IMR-90 (cell line): ENCODE results near the gene PPP1R8. TPM values are rescaled to one million over a fixed set of nuclear protein-coding genes. Genes with fewer than 3 reads are reported as not detected.

ENCODE experiments used
- ATAC-seq: fragments of 200-7000 bp; cut with Tn5 transposase; 2 replicates; pipeline ENCODE4 v1.9.1; 2020; ENCODE audit warnings: low read depth, mild to moderate bottlenecking, moderate library complexity
- BruUV-seq: library from RNA; stranded (reverse); fragments of 400-500 nt; replicated peaks from 2 replicates; lab custom pipeline; 2021; lab: Mats Ljungman, UMichigan
- CTCF ChIA-PET: fragments of 300-600 bp; formaldehyde crosslinking; extraction: SDS; loops from one replicate; lab custom pipeline; 2021; ENCODE audit warnings: antibody characterized with exemption; lab: Yijun Ruan, JAX
- POLR2A ChIA-PET: fragments of 300-600 bp; sonication (Branson Sonifier 250); formaldehyde crosslinking; loops from one replicate; lab custom pipeline; 2022; ENCODE audit warnings: antibody characterized with exemption; ENCODE audit not compliant: unreplicated experiment; lab: Charles Lee
- DNase-seq: peaks from one replicate; pipeline ENCODE4 v3.0.0; 2013
- H2AFZ ChIP-seq: replicated peaks from 2 replicates; pipeline ENCODE3; 2013; ENCODE audit warnings: low read length, mild to moderate bottlenecking; ENCODE audit not compliant: poor library complexity
- H2AK5ac ChIP-seq: 2 replicates; pipeline ENCODE4 v1.6.1; 2013; ENCODE audit warnings: low read depth, low read length, inconsistent platforms
- H2AK9ac ChIP-seq: replicated peaks from 2 replicates; pipeline ENCODE3; 2013; ENCODE audit warnings: mild to moderate bottlenecking, low read depth, low read length, moderate library complexity; ENCODE audit not compliant: poor library complexity
- H2BK120ac ChIP-seq: 2 replicates; pipeline ENCODE4 v1.6.1; 2013; ENCODE audit warnings: low read depth, low read length, inconsistent platforms
- H2BK15ac ChIP-seq: 3 replicates; pipeline ENCODE4 v1.6.1; 2013; ENCODE audit warnings: low read depth, low read length, inconsistent platforms
- H2BK20ac ChIP-seq: 2 replicates; pipeline ENCODE4 v1.6.1; 2013; ENCODE audit warnings: low read depth, mild to moderate bottlenecking, inconsistent platforms, low read length, moderate library complexity
- H2BK5ac ChIP-seq: 2 replicates; pipeline ENCODE4 v1.6.1; 2013; ENCODE audit warnings: mild to moderate bottlenecking, low read depth, low read length, inconsistent platforms; ENCODE audit not compliant: poor library complexity, severe bottlenecking
- H3K14ac ChIP-seq: replicated peaks from 2 replicates; pipeline ENCODE4 v1.6.1; 2013; ENCODE audit warnings: low read depth, low read length, inconsistent platforms
- H3K18ac ChIP-seq: 2 replicates; pipeline ENCODE4 v1.6.1; 2013; ENCODE audit warnings: low read depth, low read length, control low read depth
- H3K23ac ChIP-seq: 2 replicates; pipeline ENCODE4 v1.6.1; 2013; ENCODE audit warnings: low read depth, low read length, inconsistent platforms
- H3K27ac ChIP-seq: 2 replicates; pipeline ENCODE4 v1.5.1; 2013; ENCODE audit warnings: mild to moderate bottlenecking, control low read depth, low read length; ENCODE audit not compliant: insufficient read depth
- H3K27me3 ChIP-seq: 2 replicates; pipeline ENCODE4 v1.6.1; 2013; ENCODE audit warnings: low read length; ENCODE audit not compliant: control insufficient read depth, insufficient read depth
- H3K36me3 ChIP-seq: 2 replicates; pipeline ENCODE4 v1.6.1; 2013; ENCODE audit warnings: low read length, mixed read lengths; ENCODE audit not compliant: control insufficient read depth, insufficient read depth
- H3K4ac ChIP-seq: 2 replicates; pipeline ENCODE4 v1.6.1; 2013; ENCODE audit warnings: low read depth, low read length, inconsistent platforms
- H3K4me1 ChIP-seq: 2 replicates; pipeline ENCODE4 v1.6.1; 2013; ENCODE audit warnings: low read length, mixed read lengths; ENCODE audit not compliant: control insufficient read depth, insufficient read depth
- H3K4me2 ChIP-seq: 2 replicates; pipeline ENCODE4 v1.6.1; 2013; ENCODE audit warnings: low read depth, mild to moderate bottlenecking, control low read depth, low read length, moderate library complexity
- H3K4me3 ChIP-seq: 2 replicates; pipeline ENCODE4 v1.5.1; 2013; ENCODE audit warnings: low read depth, mild to moderate bottlenecking, control low read depth, low read length, moderate library complexity; ENCODE audit not compliant: insufficient read depth
- H3K56ac ChIP-seq: 2 replicates; pipeline ENCODE4 v1.6.1; 2013; ENCODE audit warnings: low read length, inconsistent platforms; ENCODE audit not compliant: insufficient read depth; ENCODE audit errors: extremely low read depth
- H3K79me1 ChIP-seq, 2 experiments: 2 replicates each; pipeline ENCODE4 v1.6.1; 2013; ENCODE audit warnings: low read length in 2 of 2, inconsistent platforms in 1 of 2, low read depth in 1 of 2
- H3K9ac ChIP-seq: 2 replicates; pipeline ENCODE4 v1.6.1; 2013; ENCODE audit warnings: low read depth, low read length, control low read depth
- H3K9me1 ChIP-seq: 2 replicates; pipeline ENCODE4 v1.6.1; 2013; ENCODE audit warnings: low read length, inconsistent platforms; ENCODE audit not compliant: insufficient read depth
- H3K9me3 ChIP-seq: 2 replicates; pipeline ENCODE4 v1.6.1; 2013; ENCODE audit warnings: low read length; ENCODE audit not compliant: control insufficient read depth, insufficient read depth
- H4K20me1 ChIP-seq: 2 replicates; pipeline ENCODE4 v1.6.1; 2013; ENCODE audit warnings: low read length, inconsistent platforms; ENCODE audit not compliant: insufficient read depth
- H4K5ac ChIP-seq: 2 replicates; pipeline ENCODE4 v1.6.1; 2013; ENCODE audit warnings: mild to moderate bottlenecking, low read depth, low read length, control low read depth
- H4K8ac ChIP-seq, 2 experiments: 2 replicates each; pipeline ENCODE4 v1.6.1; 2013; ENCODE audit warnings: low read depth in 2 of 2, low read length in 2 of 2, control low read depth in 1 of 2, inconsistent platforms in 1 of 2
- H4K91ac ChIP-seq: 2 replicates; pipeline ENCODE4 v1.6.1; 2013; ENCODE audit warnings: low read depth, low read length, inconsistent platforms; ENCODE audit not compliant: insufficient read depth
- CTCF ChIP-seq: conservative IDR thresholded peaks from 2 replicates; pipeline ENCODE4 v1.5.1; 2012; ENCODE audit warnings: mild to moderate bottlenecking, low read depth, low read length, improper control_type of control experiment
- FOS ChIP-seq: fragments of 150-350 bp; IDR thresholded peaks from 2 replicates; pipeline ENCODE4 v1.6.1; 2016; ENCODE audit warnings: low read depth, low read length
- MAFK ChIP-seq: IDR thresholded peaks from 2 replicates; pipeline ENCODE4 v1.6.1; 2012; ENCODE audit warnings: low read depth, low read length, improper control_type of control experiment
- MAZ ChIP-seq: IDR thresholded peaks from 2 replicates; pipeline ENCODE4 v1.6.1; 2012; ENCODE audit warnings: low read depth, mild to moderate bottlenecking, low read length, improper control_type of control experiment, moderate library complexity, borderline replicate concordance
- NFE2L2 ChIP-seq: fragments of 150-350 bp; IDR thresholded peaks from 2 replicates; pipeline ENCODE4 v1.6.1; 2016; ENCODE audit warnings: low read depth, mild to moderate bottlenecking, low read length
- RAD21 ChIP-seq: IDR thresholded peaks from 2 replicates; pipeline ENCODE4 v1.6.1; 2012; ENCODE audit warnings: low read length, improper control_type of control experiment
- RCOR1 ChIP-seq: IDR thresholded peaks from 2 replicates; pipeline ENCODE4 v1.6.1; 2012; ENCODE audit warnings: mild to moderate bottlenecking, low read length, improper control_type of control experiment; ENCODE audit not compliant: insufficient replicate concordance
- RFX5 ChIP-seq: IDR thresholded peaks from 2 replicates; pipeline ENCODE4 v1.8.0; 2012; ENCODE audit warnings: low read depth, mild to moderate bottlenecking, low read length, moderate library complexity
- SMC3 ChIP-seq: fragments of 150-350 bp; IDR thresholded peaks from 2 replicates; pipeline ENCODE4 v1.6.1; 2016; ENCODE audit warnings: low read depth, mild to moderate bottlenecking, antibody characterized with exemption, low read length, moderate library complexity
- WGBS, 2 experiments: methylation state at CpG; one replicate each; pipeline versions ENCODE4 v1.1.5 to v1.1.7; 2013; ENCODE audit warnings: missing lambda C conversion rate in 2 of 2; ENCODE audit not compliant: insufficient read length in 1 of 2; ENCODE audit errors: extremely low coverage in 2 of 2; 5-methylcytosine and 5-hydroxymethylcytosine counted together
- dilution Hi-C: fragments of 300-500 bp; cut with HindIII; formaldehyde crosslinking; loops from one replicate; pipeline ENCODE4 v1.14.3; 2018; ENCODE audit warnings: low sequenced_read_pairs; ENCODE audit not compliant: unreplicated experiment
- in situ Hi-C: fragments of 300-500 bp; cut with MboI; formaldehyde crosslinking; loops from 3 replicates; pipeline ENCODE4 v1.14.3; 2019; ENCODE audit warnings: low sequenced_read_pairs, inconsistent platforms, mixed read lengths
- intact Hi-C: fragments of 100-400 bp; cut with micrococcal nuclease; formaldehyde crosslinking; loops from 2 replicates; pipeline ENCODE4 v1.10.0; 2022
- polyA plus RNA-seq, 3 experiments: library from polyadenylated mRNA; depleted of rRNA; stranded (reverse); fragments of >200 nt; gene quantifications; 2 replicates each; pipeline ENCODE4 v1.2.3, GENCODE V29; 2012; ENCODE audit warnings: low replicate concordance in 1 of 3
- total RNA-seq: library from RNA; depleted of rRNA; stranded (reverse); fragments of >200 nt; gene quantifications from 2 replicates; pipeline ENCODE4 v1.2.3, GENCODE V29; 2012

Gene PPP1R8
- total and polyA plus RNA-seq, 2 of the 4 experiments (the other 2 are of a cell fraction) = 53.8 to 80.1 TPM

GRCh38 chr1:27823784-27824183 lies 6.8 kb upstream of the PPP1R8 start:
- DNase-seq = no peak
- no peaks in the 10 kb centered on the region for H3K27me3 ChIP-seq
- in situ Hi-C loops (no loop called here), dilution Hi-C loops (no loop called here), intact Hi-C loops (no loop called here)
- no peak overlapping the region for H3K14ac ChIP-seq
- H4K5ac ChIP-seq = no peak overlapping the region
- H3K4me3 ChIP-seq = no peak overlapping the region
- no peak overlapping the region for H3K9ac ChIP-seq
- no peak overlapping the region for H4K8ac ChIP-seq
- peaks cover 16% of the 10 kb centered on the region for H3K36me3 ChIP-seq
- H3K27ac ChIP-seq = no peak overlapping the region
- H4K20me1 ChIP-seq = no peaks in the 10 kb centered on the region
- no TSS peak for BruUV-seq
- 100% methylated on average over 1 of the region's 4 CpGs; no CpG with 5 or more reads in 1 of the 2 experiments for WGBS, 2 experiments
- H3K56ac ChIP-seq = no peak overlapping the region
- no peaks in the 10 kb centered on the region for H3K9me3 ChIP-seq
- H3K79me1 ChIP-seq = peaks cover 0 to 4% of the 10 kb centered on the region in 2 experiments; a peak in 1 of 4 replicates
- H2BK5ac ChIP-seq = no peak overlapping the region
- no peak overlapping the region for H3K4me2 ChIP-seq
- no peak overlapping the region for H2BK15ac ChIP-seq
- H3K18ac ChIP-seq = no peak overlapping the region
- TF ChIP-seq NFE2L2 (no peak), SMC3 (no peak), FOS (no peak), MAFK (no peak), RCOR1 (no peak), RAD21 (no peak), RFX5 (no peak), CTCF (no peak), MAZ (no peak)
- no peak overlapping the region for H3K23ac ChIP-seq
- ChIA-PET CTCF (interaction anchor here (0.7 kb wide), 1 partner anchor 474 kb away, joined by 9 read pairs; no protein-coding TSS in a partner anchor), POLR2A (no interaction called here)
- no peak overlapping the region for H4K91ac ChIP-seq
- no peak overlapping the region for H2AK5ac ChIP-seq
- H2BK120ac ChIP-seq = no peak overlapping the region
- peaks cover 6% of the 10 kb centered on the region for H3K4me1 ChIP-seq
- no peak overlapping the region for H2AFZ ChIP-seq
- no peak overlapping the region for H2BK20ac ChIP-seq
- no peak for ATAC-seq
- no peak overlapping the region for H3K4ac ChIP-seq
- H2AK9ac ChIP-seq = no peak overlapping the region
- no peaks in the 10 kb centered on the region for H3K9me1 ChIP-seq
